Astrocyte (in vitro differentiated cells and primary cell): Measurements from ENCODE around the gene SORL1-AS1.

Experiments
- DNase-seq: peaks from one replicate; pipeline ENCODE4 v3.0.0-alpha.2; 2010; ENCODE audit warnings: low read depth
- FAIRE-seq: peaks from 2 replicates; lab custom pipeline; 2011; peaks lifted over from hg19 to GRCh38; lab: Jason Lieb, UNC
- H2AFZ ChIP-seq: 2 replicates; pipeline ENCODE4 v1.6.0; 2012; ENCODE audit warnings: low read depth, low read length, inconsistent platforms
- H3K27ac ChIP-seq: 2 replicates; pipeline ENCODE4 v1.5.1; 2011; ENCODE audit warnings: low read depth, low read length, inconsistent platforms
- H3K27me3 ChIP-seq: 2 replicates; pipeline ENCODE4 v1.6.0; 2011; ENCODE audit warnings: low read length, inconsistent platforms; ENCODE audit not compliant: insufficient read depth
- H3K36me3 ChIP-seq: 2 replicates; pipeline ENCODE4 v1.5.1; 2011; ENCODE audit warnings: low read length, inconsistent platforms; ENCODE audit not compliant: insufficient read depth
- H3K4me1 ChIP-seq: 2 replicates; pipeline ENCODE4 v1.5.1; 2011; ENCODE audit warnings: low read length, inconsistent platforms; ENCODE audit not compliant: insufficient read depth
- H3K4me2 ChIP-seq: 2 replicates; pipeline ENCODE4 v1.6.0; 2012; ENCODE audit warnings: low read length, inconsistent platforms
- H3K4me3 ChIP-seq: 2 replicates; pipeline ENCODE4 v1.5.1; 2011; ENCODE audit warnings: low read depth, mild to moderate bottlenecking, low read length, inconsistent platforms; ENCODE audit not compliant: insufficient read depth
- H3K79me2 ChIP-seq: 2 replicates; pipeline ENCODE4 v1.6.0; 2012; ENCODE audit warnings: mild to moderate bottlenecking, low read length, inconsistent platforms; ENCODE audit not compliant: insufficient read depth
- H3K9ac ChIP-seq: 2 replicates; pipeline ENCODE4 v1.6.0; 2012; ENCODE audit warnings: mild to moderate bottlenecking, low read length, inconsistent platforms
- H3K9me3 ChIP-seq: 2 replicates; pipeline ENCODE4 v1.5.1; 2012; ENCODE audit warnings: low read depth, mild to moderate bottlenecking, low read length, inconsistent platforms; ENCODE audit not compliant: insufficient read depth
- H4K20me1 ChIP-seq: 2 replicates; pipeline ENCODE4 v1.6.0; 2012; ENCODE audit warnings: low read length, inconsistent platforms; ENCODE audit not compliant: insufficient read depth
- H3K27ac Mint-ChIP-seq: one replicate; pipeline ENCODE4 v1.8.0; 2021; ENCODE audit warnings: mild to moderate bottlenecking, mixed read lengths; ENCODE audit not compliant: unreplicated experiment
- H3K27me3 Mint-ChIP-seq: one replicate; pipeline ENCODE4 v1.8.0; 2021; ENCODE audit warnings: low read depth, mixed read lengths; ENCODE audit not compliant: unreplicated experiment
- H3K36me3 Mint-ChIP-seq: one replicate; pipeline ENCODE4 v1.8.0; 2021; ENCODE audit warnings: low read depth, mixed read lengths; ENCODE audit not compliant: unreplicated experiment
- H3K4me1 Mint-ChIP-seq: one replicate; pipeline ENCODE4 v1.8.0; 2021; ENCODE audit warnings: low read depth, mixed read lengths; ENCODE audit not compliant: unreplicated experiment
- H3K4me3 Mint-ChIP-seq: one replicate; pipeline ENCODE4 v1.8.0; 2021; ENCODE audit warnings: mild to moderate bottlenecking, moderate library complexity, mixed read lengths; ENCODE audit not compliant: unreplicated experiment
- H3K9me3 Mint-ChIP-seq: one replicate; pipeline ENCODE4 v1.8.0; 2021; ENCODE audit warnings: mild to moderate bottlenecking, mixed read lengths; ENCODE audit not compliant: unreplicated experiment
- EZH2 ChIP-seq: IDR thresholded peaks from 2 replicates; pipeline ENCODE4 v1.6.1; 2012; ENCODE audit warnings: mild to moderate bottlenecking, low read length, inconsistent platforms; ENCODE audit not compliant: insufficient read depth
- TF ChIP-seq, protein P1 (sequence below): IDR thresholded peaks from 2 replicates; pipeline ENCODE4 v1.5.1; 2011; ENCODE audit warnings: low read depth, mild to moderate bottlenecking, inconsistent platforms, low read length, moderate library complexity; ENCODE audit not compliant: insufficient read depth

SORL1-AS1 gene

DNA sequence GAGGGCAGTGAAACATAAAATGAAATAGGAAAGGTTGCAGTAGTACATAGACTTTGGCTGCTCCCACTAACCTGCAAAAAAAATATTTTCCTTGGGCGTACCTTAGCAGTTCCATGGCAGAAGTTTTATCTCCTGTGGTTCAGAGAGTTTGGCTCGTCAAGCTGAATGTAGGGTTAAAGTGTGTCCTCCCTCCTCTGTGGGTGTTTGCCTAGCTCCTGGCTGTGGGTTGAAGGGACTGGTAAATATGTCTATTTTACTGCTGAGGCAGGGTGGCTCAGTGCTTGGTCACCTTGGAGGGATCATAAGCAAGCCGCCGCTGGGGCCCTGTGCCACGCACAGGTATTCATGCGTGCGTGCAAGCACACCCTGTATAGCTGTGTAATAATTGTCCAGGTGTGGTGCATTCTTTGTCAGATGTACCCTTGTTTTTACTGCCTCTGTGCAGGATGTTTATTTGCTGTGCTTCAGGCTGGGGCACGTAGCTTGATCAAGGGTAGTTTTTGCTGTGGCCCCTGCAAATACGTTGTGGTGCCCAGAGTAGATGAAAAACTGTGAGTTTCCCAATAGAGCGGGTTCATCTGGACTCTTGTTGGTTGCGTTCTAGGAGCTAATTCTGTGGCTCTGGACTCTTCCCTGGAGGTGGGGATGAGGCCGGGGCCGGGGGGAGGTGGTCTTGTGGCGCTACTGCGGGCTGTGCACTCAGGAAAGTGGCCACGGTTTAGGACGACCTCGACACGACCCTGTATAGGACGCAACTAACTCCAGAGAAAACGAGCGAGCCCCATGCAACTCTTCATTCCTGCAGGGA lies 1.4 kb downstream of the SORL1-AS1 start:
- no peaks in the 10 kb centered on the region for H3K36me3 Mint-ChIP-seq
- H3K9me3 ChIP-seq: no peaks in the 10 kb centered on the region
- H3K79me2 ChIP-seq: no peaks in the 10 kb centered on the region
- H3K9ac ChIP-seq: peak overlapping the region; percentile 55
- peaks cover 3% of the 10 kb centered on the region for H3K4me1 Mint-ChIP-seq
- H3K9me3 Mint-ChIP-seq: no peaks in the 10 kb centered on the region
- H3K4me3 ChIP-seq: peak overlapping the region; percentile 58
- peaks cover 40% of the 10 kb centered on the region for H3K27me3 ChIP-seq
- peak overlapping the region; percentile 90 for H3K4me2 ChIP-seq
- FAIRE-seq (no peak), DNase-seq (no peak)
- no peak for TF ChIP-seq EZH2
- TF ChIP-seq, protein P1, sequence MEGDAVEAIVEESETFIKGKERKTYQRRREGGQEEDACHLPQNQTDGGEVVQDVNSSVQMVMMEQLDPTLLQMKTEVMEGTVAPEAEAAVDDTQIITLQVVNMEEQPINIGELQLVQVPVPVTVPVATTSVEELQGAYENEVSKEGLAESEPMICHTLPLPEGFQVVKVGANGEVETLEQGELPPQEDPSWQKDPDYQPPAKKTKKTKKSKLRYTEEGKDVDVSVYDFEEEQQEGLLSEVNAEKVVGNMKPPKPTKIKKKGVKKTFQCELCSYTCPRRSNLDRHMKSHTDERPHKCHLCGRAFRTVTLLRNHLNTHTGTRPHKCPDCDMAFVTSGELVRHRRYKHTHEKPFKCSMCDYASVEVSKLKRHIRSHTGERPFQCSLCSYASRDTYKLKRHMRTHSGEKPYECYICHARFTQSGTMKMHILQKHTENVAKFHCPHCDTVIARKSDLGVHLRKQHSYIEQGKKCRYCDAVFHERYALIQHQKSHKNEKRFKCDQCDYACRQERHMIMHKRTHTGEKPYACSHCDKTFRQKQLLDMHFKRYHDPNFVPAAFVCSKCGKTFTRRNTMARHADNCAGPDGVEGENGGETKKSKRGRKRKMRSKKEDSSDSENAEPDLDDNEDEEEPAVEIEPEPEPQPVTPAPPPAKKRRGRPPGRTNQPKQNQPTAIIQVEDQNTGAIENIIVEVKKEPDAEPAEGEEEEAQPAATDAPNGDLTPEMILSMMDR: no peak
- H3K27ac ChIP-seq: no peak overlapping the region
- H3K27ac Mint-ChIP-seq: no peak overlapping the region
- H3K36me3 ChIP-seq: no peaks in the 10 kb centered on the region
- no peaks in the 10 kb centered on the region for H4K20me1 ChIP-seq
- peaks cover 9% of the 10 kb centered on the region for H3K4me1 ChIP-seq
- peak overlapping the region; percentile 78 for H2AFZ ChIP-seq
- H3K27me3 Mint-ChIP-seq: peaks cover 23% of the 10 kb centered on the region
- H3K4me3 Mint-ChIP-seq: peak overlapping the region; percentile 82

DNA sequence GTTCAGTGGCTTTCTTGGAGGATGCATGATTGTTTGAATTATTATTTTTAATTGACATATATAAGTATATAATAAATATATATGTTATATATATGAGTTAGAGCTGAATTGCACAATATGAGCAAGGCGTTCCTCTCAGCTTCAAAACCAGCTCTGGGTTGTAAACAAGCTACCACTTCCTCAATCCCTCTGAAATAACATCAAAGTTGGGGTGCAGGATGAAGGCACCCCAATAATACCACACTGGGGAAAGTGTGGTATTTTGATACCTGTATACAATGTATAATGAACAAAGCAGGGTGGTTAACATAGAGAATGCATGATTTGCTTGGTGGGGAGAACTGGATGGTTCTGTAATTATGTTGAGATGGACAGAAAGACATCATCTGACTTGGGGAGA lies 2.4 kb downstream of the SORL1-AS1 start:
- TF ChIP-seq, protein P1: no peak
- TF ChIP-seq EZH2: no peak
- Mint-ChIP-seq H3K36me3 (no peaks in the 10 kb centered on the region), H3K27me3 (peaks cover 23% of the 10 kb centered on the region), H3K27ac (no peak overlapping the region), H3K9me3 (no peaks in the 10 kb centered on the region), H3K4me1 (peaks cover 3% of the 10 kb centered on the region), H3K4me3 (no peak overlapping the region)
- DNase-seq (no peak), FAIRE-seq (no peak)
- Histone ChIP-seq H4K20me1 (no peaks in the 10 kb centered on the region), H3K27ac (no peak overlapping the region), H2AFZ (no peak overlapping the region), H3K27me3 (peaks cover 40% of the 10 kb centered on the region), H3K36me3 (no peaks in the 10 kb centered on the region), H3K9ac (no peak overlapping the region), H3K9me3 (no peaks in the 10 kb centered on the region), H3K4me3 (no peak overlapping the region), H3K79me2 (no peaks in the 10 kb centered on the region), H3K4me2 (no peak overlapping the region), H3K4me1 (peaks cover 9% of the 10 kb centered on the region)

DNA sequence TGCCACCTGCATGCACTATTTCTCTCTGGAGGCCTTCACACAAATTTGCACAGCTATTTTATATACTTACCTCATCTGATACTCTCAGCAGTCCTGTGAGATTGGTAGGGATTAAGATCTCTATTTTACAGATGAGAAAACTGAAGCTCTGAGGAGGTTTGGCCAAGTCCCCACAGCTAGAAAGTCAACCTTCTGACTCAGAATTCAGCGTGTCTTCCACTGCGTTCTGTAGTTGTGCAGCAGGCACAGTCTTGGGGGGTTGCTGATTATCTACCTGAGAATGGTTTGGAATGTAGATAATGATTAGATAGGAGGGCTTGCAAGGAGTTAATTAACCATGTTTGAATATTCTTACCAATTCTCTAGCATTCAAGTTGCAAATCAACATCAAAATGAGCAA lies 3.1 kb downstream of the SORL1-AS1 start:
- no peak for DNase-seq
- H3K4me3 ChIP-seq: no peak overlapping the region
- no peaks in the 10 kb centered on the region for H3K79me2 ChIP-seq
- no peaks in the 10 kb centered on the region for H3K9me3 ChIP-seq
- peaks cover 39% of the 10 kb centered on the region for H3K27me3 ChIP-seq
- H3K27me3 Mint-ChIP-seq: peaks cover 23% of the 10 kb centered on the region
- H3K4me2 ChIP-seq: no peak overlapping the region
- peaks cover 9% of the 10 kb centered on the region for H3K4me1 ChIP-seq
- no peaks in the 10 kb centered on the region for H3K36me3 Mint-ChIP-seq
- FAIRE-seq: no peak
- H2AFZ ChIP-seq: no peak overlapping the region
- H3K4me1 Mint-ChIP-seq: peaks cover 3% of the 10 kb centered on the region
- no peak overlapping the region for H3K27ac ChIP-seq
- no peak overlapping the region for H3K9ac ChIP-seq
- H4K20me1 ChIP-seq: no peaks in the 10 kb centered on the region
- no peaks in the 10 kb centered on the region for H3K36me3 ChIP-seq
- no peak overlapping the region for H3K27ac Mint-ChIP-seq
- H3K4me3 Mint-ChIP-seq: no peak overlapping the region
- TF ChIP-seq, protein P1: no peak
- no peak for TF ChIP-seq EZH2
- no peaks in the 10 kb centered on the region for H3K9me3 Mint-ChIP-seq
